HG03045 (cell line): ENCODE measurements around the gene BRD1.
"Not testable (repeated sequence)": the region's sequence is repeated elsewhere in the genome, so short reads cannot be mapped to it uniquely, and the experiment has no call there.

Experiments
- ATAC-seq: cut with Tn5 transposase; IDR thresholded peaks from one replicate; pipeline ENCODE4 v1.9.1; 2021; ENCODE audit warnings: mild to moderate bottlenecking, moderate library complexity; ENCODE audit not compliant: unreplicated experiment

The BRD1 gene

GRCh38 chr22:49853981-49854831 lies 26.5 kb upstream of the BRD1 start:
- ATAC-seq = no peak

DNA sequence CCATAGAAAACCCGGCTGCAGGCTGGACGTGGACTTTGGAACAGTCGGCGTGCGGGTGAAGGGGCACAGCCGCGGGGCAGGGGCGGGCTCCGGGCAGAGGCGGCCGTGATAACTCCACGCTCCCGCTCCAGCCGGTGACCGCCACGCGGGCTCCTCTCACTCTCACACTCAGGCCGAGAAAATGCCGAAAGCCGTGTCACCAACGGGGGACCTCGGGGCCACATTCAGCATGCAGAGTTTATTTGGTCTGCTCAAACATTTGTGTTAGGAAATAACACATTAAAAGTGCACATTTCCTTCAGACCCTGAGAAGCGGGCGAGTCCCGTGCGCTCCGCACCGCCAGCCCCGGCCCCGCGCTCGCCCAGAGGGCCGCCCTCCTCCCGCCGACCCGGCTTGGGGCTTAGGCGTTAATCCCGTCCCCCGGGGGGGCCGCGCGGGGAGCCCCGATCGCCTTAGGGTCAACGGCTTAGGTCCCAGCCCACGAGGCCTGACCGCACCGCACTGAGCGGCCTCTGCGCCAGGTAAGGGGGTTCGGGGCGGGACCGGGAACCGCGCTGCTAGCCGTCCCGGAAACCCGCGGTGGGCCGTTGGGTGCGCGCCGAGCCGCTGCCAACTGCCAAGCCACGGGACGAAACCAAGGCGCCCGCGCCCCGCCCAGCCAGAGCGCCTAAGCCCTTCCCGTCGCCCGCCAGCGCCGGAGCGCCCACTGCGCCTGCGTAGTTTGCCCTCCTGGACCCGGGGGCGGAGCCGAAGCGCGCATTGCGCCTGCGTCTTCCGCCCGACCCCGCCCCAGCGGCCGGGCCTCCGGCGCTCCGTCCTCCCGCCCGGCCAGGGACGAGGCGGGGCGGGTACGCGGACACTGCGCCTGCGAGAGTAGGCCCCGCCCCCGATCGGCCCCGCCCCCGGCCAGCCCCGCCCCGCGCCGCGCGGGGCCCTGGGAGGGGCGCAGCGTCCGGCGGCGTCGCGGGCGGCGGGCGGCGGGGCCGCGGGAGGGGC lies 25.5 kb upstream of the BRD1 start, which contains the start of gene ZBED4:
Gene ZBED4 (plus strand): TSS at position 947 of the 997 bp plus-strand sequence. CDS start 29,819 bp downstream, outside the sequence.
- ATAC-seq = peak; percentile 69

- ATAC-seq = not testable (repeated sequence)
These were observed 24.9 kb upstream of the BRD1 start for GRCh38 chr22:49852568-49852897.

- ATAC-seq = no peak
These were observed 23.5 kb upstream of the BRD1 start for GRCh38 chr22:49850959-49851802.

GRCh38 chr22:49850021-49850911 lies 22.6 kb upstream of the BRD1 start:
- ATAC-seq = no peak

GRCh38 chr22:49849161-49850020 lies 21.7 kb upstream of the BRD1 start:
- ATAC-seq = no peak

- ATAC-seq = no peak
These were observed 21.1 kb upstream of the BRD1 start for GRCh38 chr22:49848690-49849160.

DNA sequence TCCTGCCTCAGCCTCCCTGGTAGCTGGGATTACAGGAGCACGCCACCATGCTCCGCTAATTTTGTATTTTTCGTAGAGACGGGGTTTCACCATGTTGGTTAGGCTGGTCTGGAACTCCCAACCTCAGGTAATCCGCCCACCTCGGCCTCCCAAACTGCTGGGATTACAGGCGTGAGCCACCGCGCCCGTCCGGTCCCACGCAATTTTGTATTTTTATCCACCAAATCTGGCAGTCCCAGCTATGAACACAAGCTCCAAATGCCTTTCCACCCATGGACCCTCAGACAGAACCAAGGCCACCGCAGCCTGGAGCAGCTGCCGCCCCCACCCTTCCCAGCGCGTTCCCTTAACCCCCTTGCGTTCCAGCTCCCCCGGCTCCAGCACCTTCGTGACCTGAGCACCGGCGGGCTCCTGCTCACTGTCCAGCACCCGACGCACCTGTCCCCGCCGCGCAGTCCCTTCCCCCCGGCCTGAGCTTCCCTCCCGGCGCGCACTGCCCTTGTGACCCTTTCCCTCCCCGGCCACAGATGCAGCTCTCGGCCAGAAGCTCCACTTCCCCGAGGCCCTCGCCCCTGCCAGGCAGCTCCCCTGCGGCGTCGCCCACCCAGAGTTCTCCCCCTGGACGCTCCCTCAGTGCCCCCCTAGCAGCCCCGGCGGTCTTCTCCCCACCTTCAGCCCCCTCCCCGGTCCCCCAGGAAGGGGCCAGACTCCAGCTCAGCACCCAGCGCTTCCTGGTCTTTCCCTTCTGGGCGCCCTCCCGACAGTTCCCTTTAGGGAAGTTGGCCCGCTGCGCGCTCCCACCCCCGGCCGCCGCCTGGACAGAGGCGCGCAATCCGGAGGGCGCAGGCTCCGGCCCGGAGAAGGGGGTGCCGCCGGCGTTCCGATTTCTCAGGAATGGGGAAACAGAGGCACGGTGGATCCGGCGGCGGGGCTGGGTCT lies 20.3 kb upstream of the BRD1 start:
- ATAC-seq = no peak

GRCh38 chr22:49845666-49846459 lies 18.2 kb upstream of the BRD1 start:
- ATAC-seq = no peak

GRCh38 chr22:49845241-49845640 lies 17.6 kb upstream of the BRD1 start:
- ATAC-seq = no peak

DNA sequence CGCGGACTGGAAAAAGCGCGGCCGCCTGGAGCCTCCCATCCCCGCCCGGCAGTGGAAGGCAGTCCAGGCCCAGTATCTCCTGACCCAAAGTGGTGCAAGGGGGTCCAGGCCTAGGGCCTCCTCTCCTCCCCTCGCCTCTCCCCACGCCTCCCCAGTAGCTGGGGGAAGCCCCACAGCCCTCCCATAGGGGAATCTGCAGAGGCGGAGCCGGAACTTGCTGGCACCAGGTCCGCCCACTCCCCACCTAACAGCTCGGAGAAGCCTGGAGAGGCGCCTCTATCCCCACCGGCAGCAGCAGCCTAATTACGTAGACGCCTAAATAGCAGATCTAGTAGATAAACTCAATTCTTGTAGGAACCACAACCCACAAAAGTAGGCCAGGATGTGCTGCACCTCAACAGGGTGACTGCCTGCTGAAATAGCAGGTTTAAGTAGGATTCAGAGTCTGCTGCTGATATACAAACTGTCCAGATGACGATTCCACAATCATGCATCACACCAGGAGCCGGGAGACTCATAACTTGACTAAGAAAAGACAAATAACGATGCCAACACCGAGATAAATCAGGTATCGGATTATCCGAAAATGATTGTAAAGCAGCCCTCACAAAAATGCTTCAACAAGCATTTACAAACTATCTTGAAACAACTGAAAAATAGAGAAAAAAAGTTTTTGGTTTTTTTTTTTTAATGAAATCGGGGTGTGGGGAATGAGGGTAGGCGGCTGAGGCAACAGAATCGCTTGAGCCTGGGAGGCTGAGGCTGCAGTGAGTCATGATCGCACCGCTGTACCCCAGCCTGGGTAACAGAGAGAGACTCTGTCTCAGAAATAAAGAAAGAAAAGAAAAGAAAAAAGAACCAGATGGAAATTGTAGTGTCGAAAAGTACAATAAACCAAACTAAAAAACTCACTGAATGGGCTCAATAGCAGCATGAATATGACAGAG lies 11.4 kb upstream of the BRD1 start:
- ATAC-seq = no peak

DNA sequence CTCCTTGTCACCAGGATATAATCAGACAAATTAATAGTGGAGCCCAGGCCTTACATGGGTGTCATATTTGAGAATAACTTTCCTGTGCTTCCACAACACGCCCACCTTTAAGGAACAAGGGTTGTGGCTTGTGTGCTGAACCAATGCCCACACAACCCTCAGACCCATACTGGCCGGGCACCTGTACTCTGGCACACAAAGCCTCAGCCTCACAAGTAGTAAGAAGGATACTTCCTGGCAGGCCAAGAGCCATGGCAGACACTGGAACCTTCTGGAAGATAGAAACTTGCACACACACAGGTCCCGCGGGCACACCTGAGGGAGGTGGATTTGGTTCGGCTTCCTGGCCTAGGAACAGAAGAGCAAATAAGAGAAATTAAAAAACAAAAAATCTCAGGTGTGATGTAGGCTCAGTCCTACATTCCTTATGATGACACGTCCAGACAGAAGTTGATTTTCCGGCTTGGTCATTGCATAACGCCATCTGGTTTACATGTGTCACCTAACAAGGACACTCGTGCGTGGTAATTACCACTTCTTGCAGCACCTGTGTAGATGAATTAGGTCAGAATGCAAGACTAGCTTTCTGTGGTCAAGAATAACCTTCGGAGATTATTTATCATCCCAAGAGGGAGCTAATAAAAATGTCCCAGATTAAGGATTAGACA lies 5.8 kb upstream of the BRD1 start:
- ATAC-seq = no peak

GRCh38 chr22:49829044-49829853 lies 1.6 kb upstream of the BRD1 start:
- ATAC-seq = no peak

DNA sequence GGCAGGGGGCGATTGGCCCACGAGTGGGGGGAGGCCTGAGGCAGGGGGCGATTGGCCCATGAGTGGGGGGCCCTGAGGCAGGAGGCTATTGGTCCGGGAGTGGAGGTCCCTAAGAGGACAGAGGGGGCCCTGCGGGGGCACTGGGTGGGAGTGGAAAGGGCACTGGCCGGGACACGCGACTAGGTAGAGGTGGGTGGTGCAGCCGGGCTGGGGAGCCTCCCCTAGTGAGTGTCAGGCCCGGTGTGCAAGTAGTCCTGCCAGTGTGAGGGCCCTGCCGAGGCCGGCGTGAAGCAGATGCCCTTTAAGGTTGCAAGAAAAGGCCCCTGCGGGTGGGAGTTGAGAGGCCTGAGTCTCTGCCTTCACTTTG lies 909 bp upstream of the BRD1 start:
- ATAC-seq = no peak
